Endothelial cell of umbilical vein (primary cell): ENCODE results near the gene ATXN1.

Experiments used
- POLR2A ChIP-seq: IDR thresholded peaks from 2 replicates; pipeline ENCODE4 v1.6.1; 2012; ENCODE audit warnings: low read depth, mild to moderate bottlenecking, control low read depth, low read length
- POLR2AphosphoS5 ChIP-seq: IDR thresholded peaks from 2 replicates; pipeline ENCODE4 v1.6.1; 2012; ENCODE audit warnings: low read depth, mild to moderate bottlenecking, control low read depth, low read length, moderate library complexity; ENCODE audit not compliant: insufficient read depth
- TF ChIP-seq, protein P1 (sequence below), 2 donors: IDR thresholded peaks; 1 replicate in 1 of 2; 2 replicates in 1 of 2; pipeline ENCODE4 v1.5.1; 2011; ENCODE audit warnings: low read length in 2 of 2, mild to moderate bottlenecking in 2 of 2, moderate library complexity in 2 of 2, control low read depth in 1 of 2, inconsistent platforms in 1 of 2, low read depth in 1 of 2; ENCODE audit not compliant: insufficient read depth in 1 of 2; ENCODE audit errors: extremely low read depth in 1 of 2

- TF ChIP-seq, protein P1, sequence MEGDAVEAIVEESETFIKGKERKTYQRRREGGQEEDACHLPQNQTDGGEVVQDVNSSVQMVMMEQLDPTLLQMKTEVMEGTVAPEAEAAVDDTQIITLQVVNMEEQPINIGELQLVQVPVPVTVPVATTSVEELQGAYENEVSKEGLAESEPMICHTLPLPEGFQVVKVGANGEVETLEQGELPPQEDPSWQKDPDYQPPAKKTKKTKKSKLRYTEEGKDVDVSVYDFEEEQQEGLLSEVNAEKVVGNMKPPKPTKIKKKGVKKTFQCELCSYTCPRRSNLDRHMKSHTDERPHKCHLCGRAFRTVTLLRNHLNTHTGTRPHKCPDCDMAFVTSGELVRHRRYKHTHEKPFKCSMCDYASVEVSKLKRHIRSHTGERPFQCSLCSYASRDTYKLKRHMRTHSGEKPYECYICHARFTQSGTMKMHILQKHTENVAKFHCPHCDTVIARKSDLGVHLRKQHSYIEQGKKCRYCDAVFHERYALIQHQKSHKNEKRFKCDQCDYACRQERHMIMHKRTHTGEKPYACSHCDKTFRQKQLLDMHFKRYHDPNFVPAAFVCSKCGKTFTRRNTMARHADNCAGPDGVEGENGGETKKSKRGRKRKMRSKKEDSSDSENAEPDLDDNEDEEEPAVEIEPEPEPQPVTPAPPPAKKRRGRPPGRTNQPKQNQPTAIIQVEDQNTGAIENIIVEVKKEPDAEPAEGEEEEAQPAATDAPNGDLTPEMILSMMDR (IDR thresholded peaks at IDR 0.05; ENCODE audit: extremely low read depth in 1 of 2, insufficient read depth in 1 of 2, low read depth in 1 of 2, low read length in 2 of 2) = no peak
- TF ChIP-seq POLR2A = no peak
- TF ChIP-seq POLR2AphosphoS5 = no peak
Observed at GRCh38 chr6:16602035-16602434, 159.2 kb downstream of the ATXN1 start.
